ENCODE data around the gene ZNF236. TPM values are rescaled to one million over a fixed set of nuclear protein-coding genes. Genes with fewer than 3 reads are reported as not detected.

ZNF236 gene
- total and polyA plus RNA-seq, 2 experiments from 2014 or later = 7.4 to 8.2 TPM

- Histone ChIP-seq H3K4me2 (no peak overlapping the region), H3K4me1 (ENCODE audit: insufficient read depth) (no peaks in the 10 kb centered on the region), H3K27me3 (no peaks in the 10 kb centered on the region), H3K27ac (no peak overlapping the region), H3K9me3 (ENCODE audit: low read depth) (no peaks in the 10 kb centered on the region), H4K20me1 (ENCODE audit: insufficient read depth, poor library complexity, severe bottlenecking) (no peaks in the 10 kb centered on the region), H3K9me2 (replicated peaks; ENCODE audit: insufficient read depth) (no peaks in the 10 kb centered on the region), H3K79me2 (no peaks in the 10 kb centered on the region), H2AFZ (no peak overlapping the region), H3K4me3 (no peak overlapping the region), H3K36me3 (replicated peaks; ENCODE audit: insufficient read depth, low read depth) (no peaks in the 10 kb centered on the region)
- 98% methylated on average over 8 of the region's 8 CpGs for WGBS (ENCODE audit: low lambda C conversion rate, missing lambda C conversion rate)
- no peak for DNase-seq (ENCODE audit: low spot score)
- no peak for TF ChIP-seq EZH2phosphoT487 (IDR thresholded peaks at IDR 0.05; ENCODE audit: low read depth, severe bottlenecking, unreplicated experiment)
- TF ChIP-seq EZH2 (IDR thresholded peaks at IDR 0.05; ENCODE audit: borderline replicate concordance) = no peak
These were observed 66.8 kb downstream of the ZNF236 start for GRCh38 chr18:76889091-76889699.

- Histone ChIP-seq H3K9me2 (replicated peaks; ENCODE audit: insufficient read depth) (no peaks in the 10 kb centered on the region), H2AFZ (no peak overlapping the region), H3K4me2 (no peak overlapping the region), H4K20me1 (ENCODE audit: insufficient read depth, poor library complexity, severe bottlenecking) (no peaks in the 10 kb centered on the region), H3K79me2 (no peaks in the 10 kb centered on the region), H3K4me3 (no peak overlapping the region), H3K9me3 (ENCODE audit: low read depth) (no peaks in the 10 kb centered on the region), H3K36me3 (replicated peaks; ENCODE audit: insufficient read depth, low read depth) (no peaks in the 10 kb centered on the region), H3K27ac (no peak overlapping the region), H3K27me3 (no peaks in the 10 kb centered on the region), H3K4me1 (ENCODE audit: insufficient read depth) (no peaks in the 10 kb centered on the region)
- TF ChIP-seq CTCF (IDR thresholded peaks at IDR 0.05; ENCODE audit: poor library complexity) (no peak), EZH2 (IDR thresholded peaks at IDR 0.05; ENCODE audit: borderline replicate concordance) (no peak), EZH2phosphoT487 (IDR thresholded peaks at IDR 0.05; ENCODE audit: low read depth, severe bottlenecking, unreplicated experiment) (no peak)
- no peak for DNase-seq (ENCODE audit: low spot score)
- 91% methylated on average over 5 of the region's 5 CpGs for WGBS (ENCODE audit: low lambda C conversion rate, missing lambda C conversion rate)
These were observed 70.5 kb downstream of the ZNF236 start for GRCh38 chr18:76892832-76893231.

DNA sequence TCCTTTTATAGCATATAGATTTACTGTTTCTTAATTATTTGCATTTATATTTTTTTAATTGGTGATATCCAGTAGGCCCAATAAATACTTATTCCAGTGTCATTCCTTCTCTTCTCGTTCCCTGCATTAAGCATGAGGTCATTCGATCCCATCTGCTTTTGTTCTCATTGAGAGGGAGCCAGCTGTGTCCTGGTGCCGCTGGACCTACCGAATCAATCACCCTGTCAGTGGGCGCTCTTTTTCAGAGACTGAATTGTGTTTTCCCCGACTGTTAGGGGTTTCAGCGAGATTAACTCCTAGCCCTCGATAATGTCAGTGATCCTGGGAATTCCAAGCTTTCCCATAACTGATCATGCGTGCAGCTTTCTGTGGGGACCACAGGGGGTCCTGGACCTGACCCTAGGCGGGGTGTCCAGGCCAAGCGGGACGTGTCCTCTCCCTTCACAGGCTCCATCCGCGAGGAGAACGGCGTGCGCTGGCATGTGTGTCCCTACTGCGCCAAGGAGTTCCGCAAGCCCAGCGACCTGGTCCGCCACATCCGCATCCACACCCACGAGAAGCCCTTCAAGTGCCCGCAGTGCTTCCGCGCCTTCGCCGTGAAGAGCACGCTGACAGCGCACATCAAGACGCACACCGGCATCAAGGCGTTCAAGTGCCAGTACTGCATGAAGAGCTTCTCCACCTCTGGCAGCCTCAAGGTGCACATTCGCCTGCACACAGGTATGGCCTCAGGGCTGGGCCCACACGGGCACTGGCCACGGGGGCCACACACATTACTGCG, 72.4 kb downstream of the ZNF236 start:
- Histone ChIP-seq H3K4me2 (no peak overlapping the region), H3K79me2 (no peaks in the 10 kb centered on the region), H4K20me1 (ENCODE audit: insufficient read depth, poor library complexity, severe bottlenecking) (no peaks in the 10 kb centered on the region), H2AFZ (no peak overlapping the region), H3K4me3 (no peak overlapping the region), H3K27me3 (no peaks in the 10 kb centered on the region), H3K9me2 (replicated peaks; ENCODE audit: insufficient read depth) (no peaks in the 10 kb centered on the region), H3K36me3 (replicated peaks; ENCODE audit: insufficient read depth, low read depth) (no peaks in the 10 kb centered on the region), H3K4me1 (ENCODE audit: insufficient read depth) (no peaks in the 10 kb centered on the region), H3K27ac (no peak overlapping the region), H3K9me3 (ENCODE audit: low read depth) (no peaks in the 10 kb centered on the region)
- TF ChIP-seq EZH2 (IDR thresholded peaks at IDR 0.05; ENCODE audit: borderline replicate concordance) (no peak), EZH2phosphoT487 (IDR thresholded peaks at IDR 0.05; ENCODE audit: low read depth, severe bottlenecking, unreplicated experiment) (no peak), CTCF (IDR thresholded peaks at IDR 0.05; ENCODE audit: poor library complexity) (no peak)
- 98% methylated on average over 34 of the region's 37 CpGs for WGBS (ENCODE audit: low lambda C conversion rate, missing lambda C conversion rate)
- no peak for DNase-seq (ENCODE audit: low spot score)

- Histone ChIP-seq H3K36me3 (replicated peaks; ENCODE audit: insufficient read depth, low read depth) (no peaks in the 10 kb centered on the region), H4K20me1 (ENCODE audit: insufficient read depth, poor library complexity, severe bottlenecking) (no peaks in the 10 kb centered on the region), H3K27me3 (no peaks in the 10 kb centered on the region), H3K4me1 (ENCODE audit: insufficient read depth) (no peaks in the 10 kb centered on the region), H3K4me3 (no peak overlapping the region), H3K79me2 (no peaks in the 10 kb centered on the region), H3K27ac (no peak overlapping the region), H2AFZ (no peak overlapping the region), H3K9me3 (ENCODE audit: low read depth) (no peaks in the 10 kb centered on the region), H3K9me2 (replicated peaks; ENCODE audit: insufficient read depth) (no peaks in the 10 kb centered on the region), H3K4me2 (no peak overlapping the region)
- TF ChIP-seq EZH2phosphoT487 (IDR thresholded peaks at IDR 0.05; ENCODE audit: low read depth, severe bottlenecking, unreplicated experiment) (no peak), EZH2 (IDR thresholded peaks at IDR 0.05; ENCODE audit: borderline replicate concordance) (no peak), CTCF (IDR thresholded peaks at IDR 0.05; ENCODE audit: poor library complexity) (no peak)
- WGBS (ENCODE audit: low lambda C conversion rate, missing lambda C conversion rate) = 98% methylated on average over 3 of the region's 3 CpGs
- DNase-seq (ENCODE audit: low spot score) = no peak
These were observed 73.1 kb downstream of the ZNF236 start for GRCh38 chr18:76895498-76895897.
